Activated naive CD8-positive, alpha-beta T cell treated with anti-CD3 and anti-CD28 coated beads for 36 hours (primary cell): ENCODE measurements around the gene ABHD11. TPM values are rescaled to one million over a fixed set of nuclear protein-coding genes. Genes with fewer than 3 reads are reported as not detected.

Experiments
- DNase-seq: peaks from one replicate; pipeline ENCODE4 v3.0.0; 2021
- H3K27ac Mint-ChIP-seq: one replicate; pipeline ENCODE4 v1.8.0; 2022; ENCODE audit warnings: mild to moderate bottlenecking, moderate library complexity, mixed read lengths
- H3K27me3 Mint-ChIP-seq: one replicate; pipeline ENCODE4 v1.8.0; 2022; ENCODE audit warnings: mild to moderate bottlenecking, mixed read lengths
- H3K36me3 Mint-ChIP-seq: one replicate; pipeline ENCODE4 v1.8.0; 2021; ENCODE audit warnings: mild to moderate bottlenecking, mixed read lengths
- H3K4me1 Mint-ChIP-seq: one replicate; pipeline ENCODE4 v1.8.0; 2021; ENCODE audit warnings: mixed read lengths
- H3K4me3 Mint-ChIP-seq: one replicate; pipeline ENCODE4 v1.8.0; 2022; ENCODE audit warnings: mild to moderate bottlenecking, moderate library complexity, mixed read lengths
- H3K9me3 Mint-ChIP-seq: one replicate; pipeline ENCODE4 v1.8.0; 2022; ENCODE audit warnings: mixed read lengths
- total RNA-seq, 2 experiments: library from RNA; stranded (reverse); gene quantifications; one replicate each; pipeline ENCODE4 v1.2.3, GENCODE V29; 2021

ABHD11 gene
- total RNA-seq, 2 experiments from 2014 or later: 24.2 to 25.2 TPM

DNA sequence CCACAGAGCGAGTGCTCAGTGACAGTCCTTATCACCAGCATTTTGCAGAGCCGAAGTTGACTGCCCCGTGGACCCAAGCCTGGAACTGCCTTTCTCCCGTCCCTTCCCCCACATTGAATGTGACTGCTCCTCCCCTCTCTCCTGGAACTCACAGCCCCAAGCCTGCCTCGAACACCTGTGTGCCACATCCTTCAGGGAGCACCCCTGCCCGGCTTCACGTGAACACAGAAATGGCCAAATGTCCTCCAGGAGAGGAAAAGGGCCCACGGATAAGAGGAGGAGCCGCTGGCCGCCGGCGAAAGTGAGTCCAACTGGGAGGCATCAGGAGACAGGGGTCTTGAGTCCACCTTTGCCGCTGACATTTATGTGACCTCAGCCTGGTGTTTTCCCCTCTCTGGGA is 35.4 kb downstream of the ABHD11 start:
- H3K9me3 Mint-ChIP-seq: no peaks in the 10 kb centered on the region
- H3K4me3 Mint-ChIP-seq: no peak overlapping the region
- peaks cover 12% of the 10 kb centered on the region for H3K4me1 Mint-ChIP-seq
- peaks cover 15% of the 10 kb centered on the region for H3K36me3 Mint-ChIP-seq
- H3K27ac Mint-ChIP-seq: no peak overlapping the region
- DNase-seq: no peak
- no peaks in the 10 kb centered on the region for H3K27me3 Mint-ChIP-seq

DNA sequence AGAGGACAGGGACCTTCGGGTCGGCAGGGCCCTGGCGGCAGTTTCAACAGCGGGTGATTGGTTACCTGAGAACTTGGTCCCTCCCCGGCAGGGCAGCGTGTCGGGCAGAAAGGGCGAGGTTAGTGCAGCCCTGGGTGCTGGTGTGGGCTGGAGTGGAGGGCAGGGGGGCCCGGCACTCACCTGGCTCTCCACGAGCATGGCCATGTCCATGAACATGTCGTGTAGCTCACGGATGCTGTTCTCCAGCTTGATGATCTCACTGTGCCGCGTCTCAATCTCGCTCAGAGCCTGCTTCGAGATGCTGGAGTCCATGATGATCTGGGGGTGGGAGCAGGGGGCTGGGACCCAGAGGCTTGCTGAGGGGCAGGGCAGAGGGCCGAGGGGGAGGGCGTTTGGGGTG is 35.9 kb downstream of the ABHD11 start:
- no peak overlapping the region for H3K4me3 Mint-ChIP-seq

DNA sequence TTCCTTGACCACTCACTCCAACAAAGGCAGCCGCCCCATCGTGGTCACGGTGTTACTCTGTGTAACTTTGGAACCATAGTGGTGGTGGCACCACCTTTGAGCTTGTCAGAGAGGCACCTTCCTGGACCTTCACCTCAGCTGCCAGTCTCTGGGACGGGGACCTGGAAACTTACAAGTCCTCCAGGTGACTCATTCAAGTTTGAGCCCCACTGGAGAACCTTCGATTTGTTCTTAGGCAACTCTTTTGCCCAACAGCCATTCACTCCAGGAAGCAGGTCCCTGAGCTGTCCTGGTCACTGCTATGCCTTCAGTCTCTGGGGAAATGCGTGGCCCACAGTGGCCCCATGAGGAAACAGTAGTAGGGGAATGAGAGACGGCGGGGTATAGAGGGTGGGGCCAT is 36.4 kb downstream of the ABHD11 start:
- Mint-ChIP-seq H3K27ac (no peak overlapping the region), H3K4me1 (peaks cover 12% of the 10 kb centered on the region), H3K9me3 (no peaks in the 10 kb centered on the region), H3K36me3 (peaks cover 15% of the 10 kb centered on the region), H3K4me3 (no peak overlapping the region), H3K27me3 (no peaks in the 10 kb centered on the region)
- no peak for DNase-seq

More for the DNA sequence above, 35.9 kb downstream of the ABHD11 start:
- Mint-ChIP-seq H3K9me3 (no peaks in the 10 kb centered on the region), H3K36me3 (peaks cover 15% of the 10 kb centered on the region), H3K27me3 (no peaks in the 10 kb centered on the region), H3K27ac (no peak overlapping the region), H3K4me1 (peaks cover 12% of the 10 kb centered on the region)
- DNase-seq: no peak

DNA sequence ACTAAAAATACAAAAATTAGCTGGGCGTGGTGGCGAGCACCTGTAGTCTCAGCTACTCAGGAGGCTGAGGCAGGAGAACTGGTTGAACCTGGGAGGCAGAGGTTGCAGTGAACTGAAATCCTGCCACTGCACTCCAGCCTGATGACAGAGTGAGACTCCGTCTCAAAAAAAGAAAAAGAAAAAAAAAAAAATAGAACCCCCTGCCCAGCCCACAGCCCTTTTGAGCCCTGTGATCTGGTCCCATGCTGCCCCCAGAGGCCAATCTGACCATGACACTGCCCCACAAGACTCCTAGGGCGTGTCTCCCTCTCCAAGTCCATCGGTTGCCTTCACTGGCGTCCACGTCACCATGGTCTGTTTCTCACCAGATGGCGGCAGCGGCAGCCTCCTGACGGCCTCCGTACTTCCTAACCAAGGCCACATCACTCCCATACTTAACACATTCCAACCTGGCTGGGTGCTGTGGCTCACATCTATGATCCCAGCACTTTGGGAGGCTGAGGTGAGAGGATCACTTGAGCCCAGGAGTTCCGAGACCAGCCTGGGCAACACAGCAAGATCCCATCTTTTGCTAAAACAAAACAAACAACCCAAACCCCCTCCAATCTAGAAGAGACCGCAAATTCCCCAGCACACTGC is 37.1 kb downstream of the ABHD11 start:
- no peaks in the 10 kb centered on the region for H3K9me3 Mint-ChIP-seq
- H3K27me3 Mint-ChIP-seq: no peaks in the 10 kb centered on the region
- H3K4me1 Mint-ChIP-seq: peaks cover 5% of the 10 kb centered on the region
- no peak for DNase-seq
- no peak overlapping the region for H3K27ac Mint-ChIP-seq
- peaks cover 18% of the 10 kb centered on the region for H3K36me3 Mint-ChIP-seq
- H3K4me3 Mint-ChIP-seq: no peak overlapping the region

DNA sequence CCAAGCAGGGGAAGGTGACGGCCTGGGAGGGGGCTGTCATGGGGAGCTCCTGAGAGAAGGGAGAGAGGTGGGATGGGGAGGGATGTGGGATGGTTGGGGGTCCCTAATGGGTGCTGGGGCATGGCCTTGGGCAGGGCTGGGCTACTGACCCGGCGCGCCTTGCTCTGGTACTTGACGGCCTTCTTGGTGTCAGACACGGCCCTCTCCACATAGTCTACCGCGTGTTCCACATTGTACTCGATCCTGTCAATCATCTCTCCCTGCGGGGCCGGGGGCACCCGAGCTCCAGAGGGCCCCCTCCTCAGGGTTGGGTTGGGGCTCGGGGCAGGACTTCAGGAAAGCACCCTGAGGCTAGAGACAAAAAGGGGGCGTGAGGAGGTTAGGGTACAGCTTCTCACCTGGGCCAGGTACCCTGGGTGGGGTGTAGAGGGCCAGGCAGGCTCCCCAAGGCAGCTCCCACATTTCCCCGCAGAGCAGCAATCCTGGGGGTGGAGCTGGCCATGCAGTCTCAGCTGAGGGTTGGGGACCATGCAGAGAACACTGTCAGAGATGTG is 37.9 kb downstream of the ABHD11 start:
- Mint-ChIP-seq H3K36me3 (peaks cover 18% of the 10 kb centered on the region), H3K4me1 (peaks cover 5% of the 10 kb centered on the region), H3K27me3 (no peaks in the 10 kb centered on the region), H3K9me3 (no peaks in the 10 kb centered on the region), H3K4me3 (no peak overlapping the region), H3K27ac (no peak overlapping the region)
- no peak for DNase-seq

DNA sequence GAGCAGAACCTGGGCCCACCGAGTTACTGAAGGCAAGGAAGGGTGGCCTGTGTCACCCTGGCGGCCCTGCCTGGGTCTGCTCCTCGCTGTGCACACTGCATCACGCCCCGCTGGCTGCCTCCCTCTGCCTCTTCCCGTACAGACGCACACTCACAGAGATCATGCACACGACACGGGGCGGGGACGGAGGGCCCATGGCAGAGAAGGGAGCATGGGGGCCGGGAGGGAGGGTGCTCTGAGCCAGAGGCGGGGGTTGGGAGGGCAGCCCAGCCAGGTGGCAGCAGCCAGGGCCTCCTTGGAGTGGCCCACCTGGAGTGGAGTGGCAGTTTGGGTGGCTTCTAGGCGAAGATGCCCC is 38.6 kb downstream of the ABHD11 start:
- no peak for DNase-seq
- H3K4me1 Mint-ChIP-seq: peaks cover 5% of the 10 kb centered on the region
- peaks cover 18% of the 10 kb centered on the region for H3K36me3 Mint-ChIP-seq
- no peak overlapping the region for H3K27ac Mint-ChIP-seq
- no peaks in the 10 kb centered on the region for H3K27me3 Mint-ChIP-seq
- H3K4me3 Mint-ChIP-seq: no peak overlapping the region
- H3K9me3 Mint-ChIP-seq: no peaks in the 10 kb centered on the region

DNA sequence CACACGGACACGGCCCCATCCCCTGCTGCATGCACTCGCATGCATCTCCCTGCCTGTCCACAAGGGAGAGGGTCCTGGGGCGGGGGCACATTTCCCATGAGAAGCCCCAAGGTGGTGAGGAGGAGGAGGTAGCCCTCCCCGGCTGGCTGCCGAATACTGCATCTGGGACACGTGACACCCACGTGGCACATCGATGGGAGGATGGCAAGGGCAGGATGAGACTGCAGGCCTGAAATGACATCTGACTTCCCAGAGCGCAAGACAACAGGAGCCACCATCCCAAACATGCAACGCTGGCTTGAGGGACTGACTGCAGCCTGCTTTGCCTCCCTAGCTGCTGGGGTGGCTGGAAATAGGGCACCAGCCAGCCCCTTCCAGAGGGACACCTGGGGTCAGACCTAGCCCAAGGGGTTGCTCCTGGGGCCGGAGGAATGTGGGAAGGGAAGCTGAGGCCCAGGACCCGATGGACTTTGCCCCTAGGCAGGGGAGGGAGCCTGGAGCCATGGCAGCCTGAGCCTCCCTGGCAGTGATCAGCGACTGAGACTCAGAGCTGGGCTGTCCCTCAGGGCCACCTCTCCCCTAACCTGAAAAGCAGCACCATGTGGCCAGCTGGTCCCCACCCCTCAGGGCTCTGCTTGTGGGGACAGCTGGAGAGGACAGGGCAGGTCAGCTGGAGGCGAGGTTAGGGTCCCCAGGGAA is 39.1 kb downstream of the ABHD11 start:
- Mint-ChIP-seq H3K27ac (no peak overlapping the region), H3K27me3 (no peaks in the 10 kb centered on the region), H3K36me3 (peaks cover 20% of the 10 kb centered on the region), H3K4me1 (peaks cover 5% of the 10 kb centered on the region), H3K9me3 (no peaks in the 10 kb centered on the region), H3K4me3 (no peak overlapping the region)
- DNase-seq: no peak

DNA sequence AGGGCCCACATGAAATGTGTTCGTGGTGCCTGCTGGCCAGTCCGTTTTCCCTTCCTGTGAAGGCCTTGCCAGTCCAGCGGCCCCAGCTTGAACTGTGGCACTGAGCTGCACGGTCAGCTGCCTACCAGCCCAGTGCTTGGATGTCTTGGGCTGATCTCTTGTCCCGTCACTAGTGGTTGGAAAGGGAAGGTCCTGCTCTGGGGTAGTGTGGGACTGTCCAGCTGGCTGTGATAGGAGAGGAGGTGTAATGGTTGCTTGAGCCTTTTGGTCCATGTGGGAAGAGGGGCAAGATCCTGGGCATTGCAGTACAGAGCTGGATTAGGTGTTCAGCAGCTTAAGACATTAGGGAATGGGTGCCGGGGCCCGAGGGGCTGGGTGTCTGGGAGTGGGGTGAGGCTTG is 40.2 kb downstream of the ABHD11 start:
- no peak overlapping the region for H3K27ac Mint-ChIP-seq
- H3K9me3 Mint-ChIP-seq: no peaks in the 10 kb centered on the region
- peaks cover 23% of the 10 kb centered on the region for H3K36me3 Mint-ChIP-seq
- DNase-seq: no peak
- peaks cover 4% of the 10 kb centered on the region for H3K4me1 Mint-ChIP-seq
- H3K27me3 Mint-ChIP-seq: no peaks in the 10 kb centered on the region
- H3K4me3 Mint-ChIP-seq: no peak overlapping the region

DNA sequence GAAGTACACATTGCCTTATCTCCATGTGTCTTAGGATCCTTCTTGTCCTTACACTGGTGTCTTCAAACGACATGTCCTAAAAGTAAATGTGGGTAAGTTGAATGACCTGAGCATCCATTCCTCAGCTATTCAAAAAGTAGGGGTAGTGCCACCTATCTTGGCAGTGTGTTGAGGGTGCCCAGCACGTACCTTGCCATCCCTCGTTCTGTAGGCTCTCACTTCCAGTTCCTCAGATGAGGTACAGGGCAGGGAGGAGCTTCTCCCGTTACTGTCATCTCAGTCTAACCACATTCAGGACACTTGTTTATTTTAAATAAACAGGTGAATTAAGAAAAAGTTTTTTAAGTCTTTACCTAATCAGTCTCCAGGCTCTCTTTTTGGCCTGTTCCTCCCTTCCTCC is 42.2 kb downstream of the ABHD11 start:
- no peak overlapping the region for H3K27ac Mint-ChIP-seq
- H3K9me3 Mint-ChIP-seq: no peaks in the 10 kb centered on the region
- H3K27me3 Mint-ChIP-seq: no peaks in the 10 kb centered on the region

DNA sequence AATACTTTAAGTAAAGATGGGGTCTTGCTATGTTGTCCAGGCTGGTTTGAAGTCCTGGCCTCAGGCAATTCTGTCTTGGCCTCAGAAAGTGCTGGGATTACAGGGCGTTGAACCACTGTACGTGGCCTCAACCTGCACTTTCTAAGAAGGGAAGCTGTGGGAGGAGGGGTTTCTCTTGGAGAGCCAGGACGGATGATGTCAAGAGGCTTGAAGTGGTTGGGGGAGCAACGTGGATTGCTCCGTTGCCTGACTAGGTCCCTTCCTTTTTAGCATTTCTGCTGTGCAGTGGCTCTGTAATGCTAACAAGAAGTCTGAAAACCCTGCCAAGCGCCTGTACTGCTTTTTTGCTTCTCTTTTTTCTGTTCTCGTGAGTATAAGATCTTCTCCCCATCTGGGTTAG is 48.0 kb downstream of the ABHD11 start:
- H3K4me3 Mint-ChIP-seq: no peak overlapping the region
- peaks cover 43% of the 10 kb centered on the region for H3K36me3 Mint-ChIP-seq

More for the DNA sequence above, 42.2 kb downstream of the ABHD11 start:
- H3K4me1 Mint-ChIP-seq: no peaks in the 10 kb centered on the region
- H3K4me3 Mint-ChIP-seq: no peak overlapping the region
- DNase-seq: no peak
- peaks cover 22% of the 10 kb centered on the region for H3K36me3 Mint-ChIP-seq

DNA sequence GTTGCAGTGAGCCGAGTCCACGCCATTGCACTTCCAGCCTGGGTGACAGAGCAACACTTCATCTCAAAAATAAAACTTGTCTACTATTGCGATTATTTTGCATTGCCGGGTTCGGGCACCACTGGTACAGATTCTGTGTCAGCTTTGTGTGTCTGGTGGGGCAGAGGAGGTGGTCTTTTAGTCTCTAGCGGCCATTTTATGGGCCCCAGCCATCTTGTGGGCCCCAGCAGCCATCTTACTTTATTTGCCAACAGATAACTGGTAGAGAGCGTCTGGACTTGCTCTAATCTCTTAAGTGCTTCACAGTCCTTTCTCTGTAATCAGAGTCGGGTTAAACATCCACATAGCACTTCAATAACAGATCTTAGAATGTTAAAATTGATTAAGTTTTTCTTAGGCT is 50.3 kb downstream of the ABHD11 start:
- H3K4me3 Mint-ChIP-seq: no peak overlapping the region
- H3K9me3 Mint-ChIP-seq: no peaks in the 10 kb centered on the region
- H3K27me3 Mint-ChIP-seq: no peaks in the 10 kb centered on the region
- H3K4me1 Mint-ChIP-seq: peaks cover 21% of the 10 kb centered on the region
- H3K27ac Mint-ChIP-seq: peak overlapping the region; percentile 3
- DNase-seq: no peak
- peaks cover 40% of the 10 kb centered on the region for H3K36me3 Mint-ChIP-seq

More for the DNA sequence above, 48.0 kb downstream of the ABHD11 start:
- no peaks in the 10 kb centered on the region for H3K27me3 Mint-ChIP-seq
- no peak overlapping the region for H3K27ac Mint-ChIP-seq
- peaks cover 21% of the 10 kb centered on the region for H3K4me1 Mint-ChIP-seq
- no peak for DNase-seq
- no peaks in the 10 kb centered on the region for H3K9me3 Mint-ChIP-seq

Other genes starting within 250 kb of the ABHD11 start
- 100 to 1,000 TPM; 107 to 108 TPM for gene BAZ1B, start 216.5 kb downstream of the ABHD11 start, total RNA-seq
- gene BCL7B, start 181.1 kb downstream of the ABHD11 start, total RNA-seq: 10 to 100 TPM; 65.6 to 66.2 TPM
- 10 to 100 TPM; 30.4 to 32.2 TPM for gene TBL2, start 160.2 kb downstream of the ABHD11 start, total RNA-seq
- gene MLXIPL, start 114.3 kb downstream of the ABHD11 start, total RNA-seq: not detected
- under 1 TPM; 0.44 to 0.45 TPM for gene VPS37D, start 71.0 kb downstream of the ABHD11 start, total RNA-seq
- 10 to 100 TPM in 1 of 2 experiments, 1 to 10 TPM in 1; 9.5 to 10.7 TPM for gene DNAJC30, start 55.3 kb downstream of the ABHD11 start, total RNA-seq
- 100 to 1,000 TPM; 117 to 124 TPM for gene BUD23, start 55.2 kb downstream of the ABHD11 start, total RNA-seq
- gene STX1A, start 19.1 kb downstream of the ABHD11 start, total RNA-seq: 1 to 10 TPM; 4.9 TPM
- gene CLDN3, start 31.5 kb upstream of the ABHD11 start, total RNA-seq: not detected
- under 1 TPM; 0.12 to 0.33 TPM for gene CLDN4, start 92.2 kb upstream of the ABHD11 start, total RNA-seq
- gene METTL27, start 103.7 kb upstream of the ABHD11 start, total RNA-seq: under 1 TPM; 0.23 to 0.40 TPM
- not detected for gene TMEM270, start 122.4 kb upstream of the ABHD11 start, total RNA-seq